HG02588 (cell line): Measurements from ENCODE around the gene MSANTD1.

ENCODE experiments used
- ATAC-seq: cut with Tn5 transposase; IDR thresholded peaks from one replicate; pipeline ENCODE4 v1.9.1; 2021; ENCODE audit warnings: mild to moderate bottlenecking, moderate library complexity; ENCODE audit not compliant: unreplicated experiment

Gene MSANTD1

DNA sequence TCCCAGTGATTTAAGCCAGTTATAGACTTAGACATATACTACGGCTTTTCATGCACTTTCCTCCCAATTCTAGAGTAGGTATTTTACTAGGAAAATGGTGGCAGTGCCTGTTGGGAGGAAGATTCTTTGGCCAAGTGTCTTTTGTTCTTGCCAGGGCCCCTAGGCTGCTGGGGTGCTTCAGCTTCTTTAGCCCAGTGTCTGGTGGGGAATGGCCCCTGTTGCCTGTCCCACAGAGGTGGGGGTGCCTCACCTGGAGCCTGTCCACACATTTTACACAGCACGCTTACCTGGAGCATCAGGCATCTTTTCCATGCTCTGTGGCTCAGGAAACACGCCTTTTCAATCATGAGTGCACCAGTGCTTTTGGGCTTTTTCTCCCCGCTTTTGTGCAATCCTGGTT is 33.2 kb upstream of the MSANTD1 start:
- no peak for ATAC-seq

DNA sequence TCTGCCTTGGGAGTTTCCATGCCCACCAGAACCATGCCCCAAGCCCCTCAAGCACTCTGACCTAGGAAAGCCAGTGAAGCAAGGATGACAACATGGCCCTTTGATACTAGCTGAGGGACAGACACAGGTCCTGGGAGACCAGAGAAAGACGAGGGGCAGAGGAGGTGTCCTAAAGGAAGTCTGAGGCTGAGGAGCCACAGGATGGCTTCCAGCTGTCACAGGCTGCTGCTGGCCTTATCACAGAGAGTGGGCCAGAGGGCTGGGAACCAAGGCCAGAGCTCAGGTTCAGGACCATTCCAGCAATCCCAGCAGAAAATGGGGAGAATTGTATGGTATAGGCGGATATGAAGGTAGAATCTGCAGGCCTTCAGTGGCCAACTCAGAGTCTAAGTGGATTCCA is 31.7 kb upstream of the MSANTD1 start:
- ATAC-seq, result no peak

DNA sequence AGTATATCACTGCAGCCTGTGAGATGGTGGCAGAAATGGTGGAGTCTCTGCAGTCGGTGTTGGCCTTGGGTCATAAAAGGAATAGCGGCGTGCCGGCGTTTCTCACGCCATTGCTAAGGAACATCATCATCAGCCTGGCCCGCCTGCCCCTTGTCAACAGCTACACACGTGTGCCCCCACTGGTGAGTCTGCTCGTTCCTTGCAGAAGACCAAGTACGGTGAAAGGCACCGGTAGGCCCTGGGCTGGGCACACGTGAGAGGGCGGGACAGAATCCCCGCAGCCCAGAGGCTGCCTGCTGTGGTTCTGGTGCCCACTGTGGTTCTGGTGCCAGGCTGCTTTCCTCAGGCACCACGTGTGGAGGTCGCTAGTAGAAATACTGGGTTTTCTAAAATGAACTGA is 31.2 kb upstream of the MSANTD1 start:
- ATAC-seq, result no peak

DNA sequence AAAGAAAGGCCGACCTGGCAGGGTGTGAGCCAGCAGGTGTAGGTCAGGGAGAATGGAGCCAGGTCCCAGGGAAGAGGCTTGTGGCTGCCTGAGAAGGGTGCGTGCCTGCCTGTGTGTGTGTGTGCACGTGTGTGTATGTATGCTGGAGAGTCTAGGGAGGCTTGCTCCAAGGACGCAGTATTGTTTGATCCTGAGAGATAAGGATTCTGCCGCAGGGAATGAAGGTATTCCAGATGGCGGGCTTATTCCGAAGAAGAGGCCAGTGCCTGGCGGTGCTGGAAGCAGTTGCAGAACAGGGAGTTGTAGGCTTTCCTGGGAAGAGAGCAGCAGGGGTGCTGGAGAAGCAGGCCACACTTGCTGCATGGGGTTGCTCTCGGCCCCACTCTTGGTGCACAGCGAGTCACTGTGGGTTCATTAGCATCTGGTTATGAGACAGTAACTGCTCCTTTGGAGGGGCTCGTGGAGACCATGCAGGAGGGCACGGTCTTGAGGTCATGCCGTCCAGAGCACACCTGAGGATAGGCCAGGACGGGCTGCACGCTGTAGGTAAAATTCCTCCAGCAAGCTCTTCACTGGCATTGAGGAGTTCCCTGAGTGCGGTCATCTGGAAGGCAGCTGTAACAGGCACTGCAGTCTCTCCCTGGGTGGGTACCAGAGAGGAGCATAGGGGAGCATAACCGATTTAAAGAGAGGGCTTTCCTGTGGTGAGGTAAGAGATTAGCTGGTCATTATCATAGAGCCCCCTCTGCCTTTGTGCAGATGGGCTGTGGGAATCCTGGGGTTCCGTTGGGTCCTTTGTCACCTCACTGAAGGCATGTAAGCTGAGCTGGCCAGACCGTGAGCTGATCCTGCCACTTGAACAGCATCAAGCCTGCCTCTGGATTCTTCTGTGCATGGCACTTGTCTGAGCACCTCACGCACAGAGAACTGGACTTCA is 29.9 kb upstream of the MSANTD1 start:
- ATAC-seq, result no peak

DNA sequence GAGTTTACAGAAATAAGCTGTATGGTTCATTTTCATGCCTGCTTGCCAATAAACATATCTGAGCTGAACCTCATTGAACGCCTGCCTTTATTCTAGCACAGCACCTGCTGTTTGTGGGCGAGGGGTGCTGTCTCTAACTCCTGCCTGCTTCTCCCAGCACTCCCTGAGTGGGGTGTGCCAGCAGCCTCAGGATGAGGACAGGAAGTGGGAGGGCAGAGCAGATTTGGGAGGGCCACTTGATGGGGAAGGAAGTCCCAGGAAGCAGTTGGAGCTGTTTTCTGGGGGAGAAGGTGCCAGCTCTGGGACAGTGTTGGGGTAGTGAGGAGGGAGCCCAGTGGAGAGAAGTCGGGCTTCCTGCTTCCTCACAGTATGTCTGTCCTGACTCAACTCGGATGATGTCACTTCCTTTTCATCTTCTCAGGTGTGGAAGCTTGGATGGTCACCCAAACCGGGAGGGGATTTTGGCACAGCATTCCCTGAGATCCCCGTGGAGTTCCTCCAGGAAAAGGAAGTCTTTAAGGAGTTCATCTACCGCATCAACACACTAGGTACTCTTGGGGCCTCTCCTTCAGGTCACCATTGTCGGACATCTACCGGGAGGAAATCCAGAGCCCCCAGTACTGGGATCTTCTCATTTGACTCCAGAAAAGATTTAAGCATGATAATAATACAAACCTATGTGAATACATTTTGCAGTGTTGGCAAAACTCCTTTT is 29.0 kb upstream of the MSANTD1 start:
- ATAC-seq, result no peak

DNA sequence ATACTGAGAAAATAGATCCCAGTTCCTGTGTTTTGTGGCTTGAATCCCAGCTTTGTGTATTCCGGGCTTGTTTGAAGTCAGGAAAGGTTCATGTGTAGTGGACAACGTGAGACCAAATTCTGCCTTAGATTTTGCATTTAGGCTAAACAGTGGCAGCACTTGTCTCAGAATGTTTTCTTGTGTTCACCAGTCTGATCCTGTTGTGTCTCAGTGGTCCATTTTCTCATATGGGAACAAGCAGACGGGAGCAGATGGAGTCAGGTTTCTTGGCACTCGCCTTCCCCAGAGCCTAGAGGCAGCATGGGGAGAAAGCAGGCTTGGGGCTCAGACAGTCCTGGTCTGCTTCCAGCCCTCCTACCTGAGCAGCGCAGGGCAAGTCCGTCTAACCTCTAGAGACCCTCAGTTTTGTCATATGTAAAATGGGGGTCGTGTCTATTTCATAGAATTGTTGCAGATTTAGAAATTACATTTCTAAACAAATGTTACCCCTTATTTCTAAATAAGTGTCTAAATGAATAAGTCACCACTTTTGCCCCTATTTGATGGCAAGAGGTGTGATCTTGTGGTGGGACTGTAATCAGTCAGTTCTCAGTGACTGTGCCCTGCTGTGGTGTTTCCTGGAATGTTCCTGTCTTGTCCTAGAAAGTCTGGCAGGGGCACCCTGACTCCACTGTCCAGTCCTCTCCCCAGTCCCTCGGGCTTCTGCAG is 28.3 kb upstream of the MSANTD1 start:
- no peak for ATAC-seq

DNA sequence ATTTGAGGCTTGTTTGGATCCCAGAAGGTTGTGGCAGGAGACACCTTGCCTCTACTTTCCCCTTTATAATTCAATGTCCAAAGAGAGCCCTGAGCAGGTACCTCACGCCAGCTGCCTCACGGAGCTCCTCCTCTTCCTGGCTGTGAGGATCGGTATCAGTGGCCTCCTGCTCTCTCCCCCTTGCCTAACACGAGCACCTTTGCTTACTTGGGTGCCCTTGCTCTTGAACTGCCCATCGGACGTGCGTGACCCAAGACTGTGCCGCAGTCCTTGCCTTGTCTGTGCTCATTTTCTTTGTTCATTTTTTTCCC is 27.8 kb upstream of the MSANTD1 start:
- no peak for ATAC-seq

DNA sequence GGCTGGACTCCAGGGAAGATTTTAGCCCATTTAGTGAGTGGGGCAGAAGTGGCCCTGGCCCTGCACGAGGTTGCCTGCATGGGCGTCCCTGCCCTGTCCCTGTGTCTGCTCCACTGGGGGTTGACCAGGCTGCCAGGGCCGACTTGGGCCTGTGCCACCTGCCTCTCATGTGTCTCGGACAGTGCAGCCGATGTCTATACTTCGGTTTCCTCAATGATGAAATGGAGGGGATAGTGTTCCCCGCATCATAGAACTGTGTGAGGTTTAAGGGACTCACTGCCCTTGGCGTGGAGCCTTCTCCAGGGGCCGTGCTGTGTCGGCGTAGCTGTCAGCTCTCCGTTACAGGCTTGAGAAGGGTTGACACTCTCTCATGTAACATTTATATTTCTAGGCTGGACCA is 27.0 kb upstream of the MSANTD1 start:
- no peak for ATAC-seq

DNA sequence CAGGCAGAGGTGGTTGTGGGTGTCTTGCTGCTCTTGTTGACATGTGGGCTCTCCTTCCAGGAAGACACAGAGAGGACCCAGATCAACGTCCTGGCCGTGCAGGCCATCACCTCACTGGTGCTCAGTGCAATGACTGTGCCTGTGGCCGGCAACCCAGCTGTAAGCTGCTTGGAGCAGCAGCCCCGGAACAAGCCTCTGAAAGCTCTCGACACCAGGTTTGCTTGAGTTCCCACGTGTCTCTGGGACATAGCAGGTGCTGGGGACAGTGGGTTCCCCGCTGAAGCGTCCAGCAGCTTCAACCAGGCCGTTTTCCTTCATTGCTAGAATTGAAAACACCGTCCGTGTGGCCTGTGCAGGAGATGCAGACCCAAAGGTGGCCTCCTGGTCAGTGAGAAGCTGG is 25.6 kb upstream of the MSANTD1 start:
- no peak for ATAC-seq

DNA sequence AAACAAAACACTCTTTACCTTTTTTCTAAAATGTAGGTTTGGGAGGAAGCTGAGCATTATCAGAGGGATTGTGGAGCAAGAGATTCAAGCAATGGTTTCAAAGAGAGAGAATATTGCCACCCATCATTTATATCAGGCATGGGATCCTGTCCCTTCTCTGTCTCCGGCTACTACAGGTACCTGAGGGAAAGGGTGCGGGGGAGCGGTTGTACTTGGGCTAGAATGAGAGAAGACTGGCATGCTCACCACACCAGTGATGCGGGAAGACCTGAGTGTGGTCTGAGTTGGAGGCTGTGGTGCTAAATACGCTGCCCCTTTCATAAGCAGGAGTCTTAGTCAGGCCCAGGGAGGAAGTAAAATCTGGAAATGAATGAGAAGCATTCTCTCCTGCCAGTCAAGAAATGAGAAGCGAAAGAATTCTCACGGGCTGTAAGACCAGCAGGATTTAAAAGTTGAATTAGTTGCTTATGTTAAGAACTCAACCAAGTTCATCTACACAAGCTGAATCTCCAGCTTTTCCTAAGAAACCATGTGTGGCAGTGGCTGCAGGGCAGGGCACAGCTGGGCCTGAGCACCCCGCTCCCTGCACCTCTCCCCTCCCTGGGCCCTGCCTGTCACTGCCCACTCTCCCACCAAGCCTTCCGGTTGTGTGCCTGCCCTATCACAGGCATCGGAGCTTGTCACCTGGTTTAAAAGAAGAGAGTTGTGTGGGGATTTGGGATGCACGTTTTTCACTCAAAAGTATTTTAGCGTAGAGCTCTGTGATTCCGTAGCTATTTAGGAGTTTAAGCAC is 24.8 kb upstream of the MSANTD1 start:
- no peak for ATAC-seq

DNA sequence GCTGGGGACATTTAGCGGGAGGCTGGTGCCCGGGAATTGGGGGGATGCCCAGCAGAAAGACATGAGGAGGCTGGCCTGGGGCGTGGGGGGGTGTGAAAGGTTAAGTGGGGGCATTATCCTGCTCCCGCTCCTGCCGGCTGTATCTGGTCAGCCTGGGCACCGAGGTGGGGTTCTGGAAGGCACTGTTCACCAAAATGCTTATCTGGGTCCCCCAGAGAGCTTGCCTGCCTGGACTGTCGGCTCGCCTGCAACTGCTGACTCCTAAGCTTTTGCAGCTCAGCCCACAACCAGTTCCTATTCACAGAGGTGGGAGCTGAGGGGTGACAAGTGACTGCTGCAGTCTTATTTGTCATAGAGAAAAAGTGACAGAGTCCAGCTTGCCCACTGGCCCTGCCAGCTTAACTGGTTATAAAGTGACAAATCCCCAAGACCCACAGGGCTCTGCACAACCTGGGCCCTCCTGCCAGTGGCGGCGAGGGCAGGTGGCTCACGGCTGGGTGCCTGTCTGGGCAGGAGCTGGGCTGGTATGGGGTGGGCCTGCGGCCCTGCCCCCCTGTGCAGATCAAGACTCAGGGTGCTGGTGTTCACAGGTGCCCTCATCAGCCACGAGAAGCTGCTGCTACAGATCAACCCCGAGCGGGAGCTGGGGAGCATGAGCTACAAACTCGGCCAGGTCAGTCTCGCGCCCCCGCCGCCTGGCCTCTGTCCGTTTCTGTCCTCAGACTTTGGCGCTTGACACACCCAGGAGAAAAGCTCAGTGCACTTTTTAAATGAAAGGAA is 23.7 kb upstream of the MSANTD1 start:
- no peak for ATAC-seq

DNA sequence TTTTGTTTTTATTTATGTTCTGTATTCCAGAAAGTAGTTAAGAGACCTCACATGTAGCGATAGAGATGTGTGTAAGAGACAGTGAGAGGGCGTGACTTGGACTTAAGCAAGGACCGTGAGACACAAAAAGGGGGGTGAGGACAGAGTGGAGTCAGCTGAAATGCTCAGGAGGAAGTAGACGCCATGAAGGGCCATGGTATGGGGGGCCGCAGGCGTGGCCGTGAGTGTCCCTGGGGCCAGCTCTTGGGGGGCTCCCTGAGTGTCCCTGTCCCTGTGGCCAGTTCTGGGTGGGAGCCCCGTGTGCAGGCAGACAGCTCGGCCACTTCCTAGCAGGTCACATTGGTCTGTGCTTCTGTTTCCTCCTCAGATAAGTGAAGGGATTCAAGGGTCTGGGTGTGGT is 23.0 kb upstream of the MSANTD1 start:
- no peak for ATAC-seq

DNA sequence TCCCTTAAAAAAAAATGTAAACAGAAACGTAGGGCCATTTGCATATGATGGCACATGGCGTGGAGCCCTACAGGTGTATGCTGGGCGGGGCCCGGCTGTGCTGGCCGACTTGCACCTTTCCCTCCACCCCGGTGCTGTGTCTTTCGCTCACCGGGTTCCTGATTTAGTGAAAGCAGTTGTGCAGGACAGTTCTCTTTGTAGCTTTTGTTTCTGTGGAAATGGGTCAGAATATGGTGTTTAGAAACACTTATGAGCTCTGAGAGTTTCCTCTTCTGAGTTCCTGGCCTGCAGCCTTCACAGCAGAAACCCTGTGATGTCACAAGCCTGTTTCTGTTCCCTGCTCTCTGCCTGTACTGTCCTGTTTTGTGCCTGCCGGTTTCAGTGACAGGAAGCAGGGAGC is 22.5 kb upstream of the MSANTD1 start:
- ATAC-seq, result no peak

DNA sequence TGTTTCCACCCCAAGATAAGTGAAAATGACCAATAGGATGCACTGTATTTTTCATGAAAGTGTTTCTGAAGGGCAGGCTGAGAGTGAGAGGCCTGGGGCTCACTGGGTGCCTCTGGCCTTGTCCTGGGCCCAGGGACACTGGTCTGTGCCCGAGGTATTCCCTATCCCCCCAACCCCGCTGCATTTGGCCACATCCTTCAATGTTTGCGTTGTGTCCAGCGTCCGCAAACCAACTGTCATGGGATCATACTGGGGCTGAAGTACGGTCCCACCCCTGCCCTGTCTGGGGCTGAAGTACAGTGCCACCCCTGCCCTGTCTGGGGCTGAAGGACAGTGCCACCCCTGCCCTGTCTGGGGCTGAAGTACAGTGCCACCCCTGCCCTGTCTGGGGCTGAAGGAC is 22.0 kb upstream of the MSANTD1 start:
- no peak for ATAC-seq

DNA sequence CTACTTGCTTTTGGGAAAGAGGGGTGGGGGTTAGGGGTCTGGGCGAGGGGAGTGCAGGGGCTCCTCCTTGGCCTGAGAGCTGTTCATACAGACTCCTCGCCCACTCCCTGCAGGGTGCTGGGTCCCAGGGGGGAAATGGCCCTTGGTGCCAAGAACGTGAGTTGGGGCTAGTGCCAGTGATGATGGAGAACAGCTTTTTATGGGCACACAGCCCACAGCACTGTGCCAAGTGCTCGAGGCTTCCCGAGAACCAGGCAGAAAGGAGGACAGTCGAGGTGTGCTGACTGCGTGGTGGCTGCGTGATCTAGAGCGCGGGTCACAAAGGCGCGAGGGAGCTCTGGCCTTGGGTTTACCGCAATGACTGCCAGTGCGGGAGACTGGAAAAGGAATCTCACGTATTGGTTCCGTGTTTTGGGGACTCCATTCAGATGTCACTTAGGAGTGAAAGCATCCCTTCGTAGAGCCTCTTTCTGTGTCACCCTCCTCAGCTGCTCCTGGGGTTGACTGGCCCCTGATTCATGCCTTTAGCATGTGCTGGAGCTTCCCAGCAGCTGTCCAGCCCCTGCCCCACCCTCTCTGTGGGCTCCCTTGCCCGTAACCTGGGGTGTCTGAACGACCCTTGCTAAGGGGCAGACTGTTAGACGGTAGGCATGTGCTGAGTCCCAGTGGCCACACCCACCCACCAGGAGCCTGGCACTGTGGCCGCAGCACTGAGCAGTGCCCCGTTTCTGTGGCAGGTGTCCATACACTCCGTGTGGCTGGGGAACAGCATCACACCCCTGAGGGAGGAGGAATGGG is 20.9 kb upstream of the MSANTD1 start:
- no peak for ATAC-seq

DNA sequence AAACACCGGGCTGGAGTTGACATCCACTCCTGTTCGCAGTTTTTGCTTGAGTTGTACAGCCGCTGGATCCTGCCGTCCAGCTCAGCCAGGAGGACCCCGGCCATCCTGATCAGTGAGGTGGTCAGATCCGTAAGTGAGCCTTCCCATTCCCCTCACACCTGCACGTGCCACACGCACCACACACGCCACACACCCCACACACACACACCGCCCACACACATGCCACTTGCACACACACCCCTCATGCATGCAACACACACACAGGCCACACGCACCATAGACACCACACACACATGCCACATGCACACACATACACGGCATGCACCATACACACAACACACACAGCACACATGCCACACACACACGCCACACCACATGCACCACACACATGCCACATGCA is 20.1 kb upstream of the MSANTD1 start:
- ATAC-seq, result no peak

DNA sequence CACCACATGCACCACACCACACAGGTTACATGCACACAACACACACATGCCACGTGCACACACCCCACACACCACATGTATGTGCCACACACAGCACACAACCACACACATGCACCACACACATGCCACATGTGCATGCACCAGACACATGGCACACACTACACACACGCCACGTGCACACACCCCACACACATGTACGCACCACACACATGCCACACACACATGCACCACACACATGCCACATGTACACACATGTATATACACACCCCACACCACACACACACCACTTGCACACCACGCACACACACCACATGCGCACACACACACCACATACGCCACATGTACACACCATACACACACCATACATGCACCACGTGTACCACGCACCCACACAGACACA is 19.6 kb upstream of the MSANTD1 start:
- no peak for ATAC-seq

DNA sequence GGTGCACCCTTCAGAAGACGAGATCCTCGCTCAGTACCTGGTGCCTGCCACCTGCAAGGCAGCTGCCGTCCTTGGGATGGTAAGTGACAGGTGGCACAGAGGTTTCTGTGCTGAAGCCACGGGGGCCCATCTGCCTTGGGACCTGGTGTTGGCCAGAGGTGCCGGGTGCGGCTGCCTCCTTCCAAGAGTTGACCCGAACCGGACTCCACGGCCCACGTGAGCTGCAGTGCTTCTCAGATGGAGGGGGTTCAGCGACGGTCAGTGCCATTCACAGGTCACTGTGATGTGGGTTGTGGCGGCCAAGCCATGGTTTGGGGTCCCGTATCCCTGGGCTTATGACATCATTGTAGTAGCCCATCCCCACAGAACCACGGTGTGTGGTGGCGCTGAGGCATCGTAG is 19.0 kb upstream of the MSANTD1 start:
- ATAC-seq, result no peak

DNA sequence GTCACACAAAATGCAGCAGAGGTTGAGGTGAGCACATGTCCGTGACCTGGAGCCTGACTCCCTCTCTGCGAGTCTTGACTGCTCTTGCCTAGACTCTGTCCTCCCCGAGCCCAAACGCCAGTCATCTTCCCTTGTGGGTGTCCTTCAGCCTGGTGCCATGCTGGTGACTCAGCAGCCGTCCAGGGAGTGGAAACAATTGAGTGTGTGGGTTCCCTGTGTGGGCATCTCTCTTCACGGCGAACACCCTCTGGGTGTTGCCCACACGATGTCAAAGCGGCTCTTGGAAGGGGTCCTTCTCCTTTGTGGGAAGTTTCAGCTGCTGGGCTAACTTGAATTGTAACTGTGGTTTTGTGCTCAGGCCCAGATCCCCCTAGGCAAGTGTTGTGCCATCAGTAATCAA is 17.5 kb upstream of the MSANTD1 start:
- no peak for ATAC-seq

DNA sequence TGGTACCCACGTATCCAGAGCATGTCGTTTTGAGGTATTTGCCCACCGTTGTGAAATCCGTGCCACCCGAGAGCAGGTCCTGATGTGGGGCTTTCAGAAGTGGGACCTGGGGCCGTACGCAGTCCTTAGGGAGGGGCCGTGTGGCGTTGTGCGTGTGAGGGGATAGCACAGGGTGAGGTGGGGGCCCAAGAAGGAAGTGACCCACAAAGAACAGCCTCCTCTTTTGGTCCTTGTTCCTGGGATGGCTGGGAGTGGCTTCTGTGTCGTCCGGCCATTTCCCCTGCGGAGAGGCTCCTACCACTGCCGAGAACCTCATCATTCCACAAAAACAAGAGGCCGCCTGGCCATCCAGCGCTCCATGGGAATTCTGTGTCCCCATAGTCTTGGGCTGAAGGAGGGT is 17.0 kb upstream of the MSANTD1 start:
- no peak for ATAC-seq
